AG10803 (cell line): ENCODE measurements around the gene MBD3L5.
"Not testable (repeated sequence)": the region's sequence is repeated elsewhere in the genome, so short reads cannot be mapped to it uniquely, and the experiment has no call there.

ENCODE experiments used
- DNase-seq: peaks from one replicate; pipeline ENCODE4 v3.0.0; 2010; ENCODE audit warnings: low read depth
- H3K4me3 ChIP-seq: 2 replicates; pipeline ENCODE4 v1.5.1; 2011; ENCODE audit warnings: mild to moderate bottlenecking, low read length, control low read depth
- CTCF ChIP-seq: conservative IDR thresholded peaks from 2 replicates; pipeline ENCODE4 v1.5.1; 2011; ENCODE audit warnings: mild to moderate bottlenecking, low read length, control low read depth, inconsistent platforms

MBD3L5 gene

DNA sequence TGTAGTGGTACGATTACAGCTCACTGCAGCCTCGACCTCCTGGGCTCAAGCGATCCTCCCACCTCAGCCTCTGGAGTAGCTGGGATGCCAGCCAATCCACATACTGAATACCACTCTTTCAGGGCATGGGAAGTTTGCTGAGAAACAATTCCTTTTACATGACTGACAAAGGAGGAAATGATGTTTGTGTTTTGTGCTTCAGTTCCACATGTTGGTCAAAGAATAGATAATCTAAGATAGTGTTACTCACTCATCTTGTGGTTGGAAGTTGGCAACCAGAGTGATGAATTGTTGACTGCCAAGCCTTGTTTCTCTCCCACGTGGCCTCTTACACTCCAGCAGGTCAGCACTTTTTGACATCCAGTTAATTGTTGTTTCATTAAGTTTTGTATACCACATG is 16.7 kb upstream of the MBD3L5 start:
- no peak for TF ChIP-seq CTCF
- DNase-seq = peak; percentile 8
- H3K4me3 ChIP-seq = no peak overlapping the region

DNA sequence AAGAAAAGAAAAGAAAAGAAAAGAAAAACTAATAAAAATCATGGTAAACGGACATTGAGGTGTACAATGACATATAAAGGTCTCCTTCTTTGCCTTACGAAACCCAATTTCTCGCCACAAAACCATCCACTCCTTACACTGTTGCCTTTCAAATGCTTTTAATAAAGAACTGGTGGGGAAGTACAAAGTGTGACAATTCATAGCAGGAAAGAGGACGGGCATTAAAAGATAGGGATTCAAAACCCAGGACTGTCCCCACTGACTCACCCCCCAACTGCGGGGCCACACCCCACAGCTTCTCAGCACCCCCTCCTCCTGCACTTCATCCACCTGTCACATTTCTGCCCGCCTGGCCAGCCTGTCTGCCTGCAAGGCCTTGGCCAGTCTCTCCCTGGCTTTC is 11.6 kb upstream of the MBD3L5 start:
- no peak overlapping the region for H3K4me3 ChIP-seq
- no peak for TF ChIP-seq CTCF
- DNase-seq = no peak

DNA sequence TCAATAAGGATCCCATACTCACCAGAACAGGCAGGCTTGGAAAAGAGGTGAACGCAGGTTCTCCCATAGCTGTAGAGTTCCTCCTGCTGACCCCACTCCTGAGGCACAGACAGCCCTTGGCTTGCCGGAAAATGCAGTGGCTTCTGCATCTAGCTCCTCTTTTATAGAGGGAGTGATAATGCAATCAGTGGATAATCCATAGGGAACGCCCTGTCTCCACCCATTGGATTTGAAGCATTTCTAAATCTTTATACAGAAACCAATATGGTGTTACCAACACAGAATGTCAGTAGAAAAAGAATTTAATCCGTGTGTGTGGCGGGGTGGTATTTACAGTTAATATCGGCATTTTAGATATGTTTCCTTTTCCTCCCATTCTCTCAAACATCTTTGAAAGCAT is 9.0 kb upstream of the MBD3L5 start, which contains the start of gene MBD3L2B:
Gene MBD3L2B, minus strand, starts transcription at position 101 of the 400 bp plus-strand sequence. Its CDS starts 34 bp downstream, at position 67.
- not testable (repeated sequence) for DNase-seq, H3K4me3 ChIP-seq

DNA sequence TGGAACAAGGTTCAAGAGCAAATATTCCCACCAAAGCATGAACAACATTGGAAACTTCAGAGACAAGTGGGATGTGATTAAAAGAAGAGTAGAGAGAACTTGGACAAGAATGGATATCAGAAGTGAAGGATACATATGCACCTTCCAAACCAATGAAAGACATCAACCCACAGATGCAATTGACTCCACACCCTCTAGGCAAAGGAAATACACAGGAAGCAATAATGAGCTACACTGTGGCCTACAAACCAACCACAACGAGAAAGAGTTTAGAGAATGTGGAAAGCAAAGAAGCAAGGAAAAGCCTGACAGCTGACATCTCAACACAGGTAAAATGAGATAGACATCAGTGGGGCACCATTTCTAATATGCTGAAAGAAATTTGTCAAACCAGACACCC is 1.6 kb upstream of the MBD3L5 start:
- not testable (repeated sequence) for H3K4me3 ChIP-seq, DNase-seq

DNA sequence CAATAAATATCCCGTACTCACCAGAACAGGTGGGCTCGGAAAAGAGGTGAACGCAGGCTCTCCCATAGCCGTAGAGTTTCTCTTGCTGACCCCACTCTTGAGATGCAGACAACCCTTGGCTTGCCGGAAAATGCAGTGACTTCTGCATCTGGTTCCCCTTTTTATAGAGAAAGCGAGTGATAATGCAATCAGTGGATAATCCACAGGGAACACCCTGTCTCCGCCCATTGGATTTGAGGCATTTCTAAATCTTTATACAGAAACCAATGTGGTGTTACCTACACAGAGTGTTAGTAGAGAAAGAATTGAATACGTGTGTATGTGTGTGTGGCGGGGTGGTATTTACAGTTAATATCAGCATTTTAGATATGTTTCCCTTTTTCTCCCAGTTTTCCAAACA is 9.7 kb downstream of the MBD3L5 start, which contains the start of gene MBD3L4:
Gene MBD3L4, minus strand, starts transcription at position 101 of the 400 bp plus-strand sequence. Its CDS starts 35 bp downstream, at position 66.
- not testable (repeated sequence) for H3K4me3 ChIP-seq, DNase-seq

DNA sequence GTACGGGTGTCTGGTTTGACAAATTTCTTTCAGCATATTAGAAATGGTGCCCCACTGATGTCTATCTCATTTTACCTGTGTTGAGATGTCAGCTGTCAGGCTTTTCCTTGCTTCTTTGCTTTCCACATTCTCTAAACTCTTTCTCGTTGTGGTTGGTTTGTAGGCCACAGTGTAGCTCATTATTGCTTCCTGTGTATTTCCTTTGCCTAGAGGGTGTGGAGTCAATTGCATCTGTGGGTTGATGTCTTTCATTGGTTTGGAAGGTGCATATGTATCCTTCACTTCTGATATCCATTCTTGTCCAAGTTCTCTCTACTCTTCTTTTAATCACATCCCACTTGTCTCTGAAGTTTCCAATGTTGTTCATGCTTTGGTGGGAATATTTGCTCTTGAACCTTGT is 11.2 kb downstream of the MBD3L5 start:
- H3K4me3 ChIP-seq, DNase-seq: not testable (repeated sequence)

- not testable (repeated sequence) for H3K4me3 ChIP-seq, DNase-seq
These were observed 18.6 kb downstream of the MBD3L5 start, which contains the start of gene MBD3L2 for GRCh38 chr19:7049021-7049420. Gene MBD3L2, plus strand, starts transcription at chr19:7049321. Its CDS starts 53 bp downstream, at chr19:7049374.

DNA sequence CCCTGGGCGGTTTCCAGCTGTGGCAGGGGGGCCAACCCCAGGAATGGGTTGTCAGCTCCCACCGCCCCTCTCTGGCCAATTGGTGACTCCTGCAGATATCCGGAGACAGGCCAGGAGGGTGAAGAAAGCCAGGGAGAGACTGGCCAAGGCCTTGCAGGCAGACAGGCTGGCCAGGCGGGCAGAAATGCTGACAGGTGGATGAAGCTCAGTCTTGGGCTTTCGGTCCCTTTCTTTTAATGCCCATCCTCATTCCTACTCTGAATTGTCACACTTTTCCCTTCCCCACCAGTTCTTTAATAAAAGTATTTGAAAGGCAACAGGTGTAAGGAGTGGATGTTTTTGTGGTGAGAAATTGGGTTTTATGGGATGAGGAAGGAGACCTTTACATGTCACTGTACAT is 21.0 kb downstream of the MBD3L5 start:
- not testable (repeated sequence) for H3K4me3 ChIP-seq, DNase-seq

GRCh38 chr19:7052896-7053295 is 22.5 kb downstream of the MBD3L5 start:
- not testable (repeated sequence) for DNase-seq

DNA sequence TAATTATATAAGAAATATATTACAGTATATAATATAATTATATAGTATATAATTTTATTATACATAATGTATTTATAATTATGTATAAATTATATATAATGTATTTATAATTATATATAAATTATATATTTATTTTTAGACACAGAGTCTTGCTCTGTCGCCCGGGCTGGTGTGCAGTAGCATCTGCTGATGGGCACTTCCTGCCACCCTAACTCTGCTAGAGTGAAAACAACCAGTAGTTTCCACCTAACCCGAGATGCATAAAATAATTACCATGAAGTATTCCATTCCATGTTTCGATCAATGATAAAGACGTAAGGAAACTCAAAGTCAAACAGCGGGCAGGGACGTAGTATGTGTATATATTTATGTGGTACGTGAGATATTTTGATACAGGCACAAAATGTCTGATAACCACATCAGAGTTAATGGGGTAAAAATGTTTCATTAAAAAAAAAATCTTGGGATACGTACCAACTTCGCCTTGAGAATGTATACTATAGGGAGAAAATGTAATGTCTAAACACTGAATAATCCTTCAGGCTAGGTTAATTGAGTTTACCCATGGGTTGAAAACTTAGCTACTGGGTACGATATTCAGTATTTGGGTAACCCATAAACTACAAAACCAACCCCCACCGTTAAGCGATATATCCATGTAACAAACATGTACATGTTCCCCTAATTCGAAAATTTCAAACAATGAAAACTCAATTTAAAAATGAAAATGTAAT is 24.4 kb downstream of the MBD3L5 start:
- not testable (repeated sequence) for H3K4me3 ChIP-seq, DNase-seq

More at GRCh38 chr19:7052896-7053295, 22.5 kb downstream of the MBD3L5 start:
- H3K4me3 ChIP-seq = not testable (repeated sequence)

- DNase-seq, H3K4me3 ChIP-seq: not testable (repeated sequence)
These were observed 25.3 kb downstream of the MBD3L5 start for GRCh38 chr19:7055679-7056078.

GRCh38 chr19:7056371-7056770 is 26.0 kb downstream of the MBD3L5 start:
- not testable (repeated sequence) for H3K4me3 ChIP-seq, DNase-seq

- H3K4me3 ChIP-seq, DNase-seq: not testable (repeated sequence)
These were observed 28.2 kb downstream of the MBD3L5 start, which contains the start of gene MBD3L3 for GRCh38 chr19:7058576-7058975. Gene MBD3L3, minus strand, starts transcription at chr19:7058676. Its CDS starts 71 bp downstream, at chr19:7058605.

DNA sequence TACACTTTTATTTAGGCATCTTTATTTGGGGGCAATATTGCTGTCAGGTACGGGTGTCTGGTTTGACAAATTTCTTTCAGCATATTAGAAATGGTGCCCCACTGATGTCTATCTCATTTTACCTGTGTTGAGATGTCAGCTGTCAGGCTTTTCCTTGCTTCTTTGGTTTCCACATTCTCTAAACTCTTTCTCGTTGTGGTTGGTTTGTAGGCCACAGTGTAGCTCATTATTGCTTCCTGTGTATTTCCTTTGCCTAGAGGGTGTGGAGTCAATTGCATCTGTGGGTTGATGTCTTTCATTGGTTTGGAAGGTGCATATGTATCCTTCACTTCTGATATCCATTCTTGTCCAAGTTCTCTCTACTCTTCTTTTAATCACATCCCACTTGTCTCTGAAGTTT is 29.6 kb downstream of the MBD3L5 start:
- H3K4me3 ChIP-seq, DNase-seq: not testable (repeated sequence)
